ENCODE results near the gene CHD2.

CHD2 gene

GRCh38 chr15:93007994-93008393, 107.9 kb downstream of the CHD2 start:
- in situ Hi-C loops (cut with MboI; ENCODE audit: low sequenced_read_pairs) = no loop called here

DNA sequence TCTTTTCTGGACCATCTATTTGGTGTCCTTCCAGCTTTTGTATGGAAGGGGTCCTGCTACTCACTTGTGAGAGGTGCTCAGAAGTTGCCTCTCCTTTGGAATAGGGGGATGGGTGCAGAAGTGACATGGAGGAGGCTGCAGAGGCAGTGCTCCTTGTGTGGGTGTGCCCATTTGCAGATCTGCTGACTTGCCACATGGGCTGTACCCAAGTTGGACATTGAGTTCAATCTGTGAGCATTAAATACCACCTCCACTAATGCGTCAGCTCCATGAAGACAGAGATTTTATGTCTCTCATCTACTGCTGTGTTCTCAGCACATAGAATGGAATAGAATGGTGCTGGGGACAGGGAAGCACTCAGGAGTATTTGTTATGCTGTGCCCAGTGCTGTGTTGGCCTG, 112.7 kb downstream of the CHD2 start:
- in situ Hi-C loops (cut with MboI; ENCODE audit: low sequenced_read_pairs) = no loop called here

DNA sequence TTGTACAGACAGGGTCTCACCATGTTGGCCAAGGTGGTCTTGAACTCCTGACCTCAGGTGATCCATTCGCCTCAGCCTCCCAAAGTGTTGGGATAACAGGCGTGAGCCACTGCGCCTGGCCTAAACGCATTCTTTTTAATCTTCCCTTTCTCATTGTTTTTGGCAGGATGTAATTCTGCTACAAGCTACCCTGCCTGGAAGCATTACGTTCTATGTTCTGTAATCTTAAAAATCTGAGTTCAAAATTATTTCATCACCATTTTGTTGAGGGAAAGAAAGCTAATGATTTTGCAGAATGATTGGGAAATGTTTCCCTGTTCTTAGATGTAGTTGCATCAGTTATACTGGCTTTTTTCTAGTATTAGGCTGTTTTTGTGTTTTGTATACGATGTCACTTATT, 117.4 kb downstream of the CHD2 start:
- in situ Hi-C loops (cut with MboI; ENCODE audit: low sequenced_read_pairs) = no loop called here

DNA sequence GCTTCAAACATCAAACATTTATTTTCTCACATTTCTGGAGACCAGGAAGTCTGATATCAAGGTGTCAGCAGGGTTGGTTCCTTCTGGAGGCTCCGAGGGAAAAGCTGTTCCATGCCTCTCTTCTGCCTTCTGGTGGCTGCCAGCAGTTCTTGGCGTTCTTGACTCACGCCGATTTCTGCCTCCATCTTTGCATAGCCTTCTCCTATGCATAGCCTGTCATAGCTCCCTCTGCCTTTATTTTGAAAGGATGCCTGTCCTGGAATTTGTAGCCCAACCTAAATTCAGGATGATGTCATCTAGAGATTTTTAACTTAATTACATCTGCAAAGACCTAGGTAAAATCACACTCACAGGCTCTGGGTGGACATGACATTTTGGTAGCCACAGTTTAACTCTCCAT, 118.5 kb downstream of the CHD2 start:
- in situ Hi-C loops (cut with MboI; ENCODE audit: low sequenced_read_pairs) = no loop called here

- in situ Hi-C loops (cut with MboI; ENCODE audit: low sequenced_read_pairs) = no loop called here
These were observed 119.0 kb downstream of the CHD2 start for GRCh38 chr15:93019090-93019489.

DNA sequence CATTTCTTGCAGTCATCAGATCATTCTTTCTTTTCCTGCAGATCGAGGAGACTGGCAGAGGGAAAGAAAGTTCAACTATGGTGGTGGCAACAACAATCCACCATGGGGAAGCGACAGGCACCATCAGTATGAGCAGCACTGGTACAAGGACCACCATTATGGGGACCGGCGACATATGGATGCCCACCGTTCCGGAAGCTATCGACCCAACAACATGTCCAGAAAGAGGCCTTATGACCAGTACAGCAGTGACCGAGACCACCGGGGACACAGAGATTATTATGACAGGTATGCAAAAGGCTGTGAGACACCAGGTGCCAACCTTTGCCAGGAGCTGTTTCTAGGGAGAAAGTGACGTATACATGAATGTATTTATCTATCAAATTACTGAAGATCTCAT, 119.8 kb downstream of the CHD2 start:
- in situ Hi-C loops (cut with MboI; ENCODE audit: low sequenced_read_pairs) = no loop called here

DNA sequence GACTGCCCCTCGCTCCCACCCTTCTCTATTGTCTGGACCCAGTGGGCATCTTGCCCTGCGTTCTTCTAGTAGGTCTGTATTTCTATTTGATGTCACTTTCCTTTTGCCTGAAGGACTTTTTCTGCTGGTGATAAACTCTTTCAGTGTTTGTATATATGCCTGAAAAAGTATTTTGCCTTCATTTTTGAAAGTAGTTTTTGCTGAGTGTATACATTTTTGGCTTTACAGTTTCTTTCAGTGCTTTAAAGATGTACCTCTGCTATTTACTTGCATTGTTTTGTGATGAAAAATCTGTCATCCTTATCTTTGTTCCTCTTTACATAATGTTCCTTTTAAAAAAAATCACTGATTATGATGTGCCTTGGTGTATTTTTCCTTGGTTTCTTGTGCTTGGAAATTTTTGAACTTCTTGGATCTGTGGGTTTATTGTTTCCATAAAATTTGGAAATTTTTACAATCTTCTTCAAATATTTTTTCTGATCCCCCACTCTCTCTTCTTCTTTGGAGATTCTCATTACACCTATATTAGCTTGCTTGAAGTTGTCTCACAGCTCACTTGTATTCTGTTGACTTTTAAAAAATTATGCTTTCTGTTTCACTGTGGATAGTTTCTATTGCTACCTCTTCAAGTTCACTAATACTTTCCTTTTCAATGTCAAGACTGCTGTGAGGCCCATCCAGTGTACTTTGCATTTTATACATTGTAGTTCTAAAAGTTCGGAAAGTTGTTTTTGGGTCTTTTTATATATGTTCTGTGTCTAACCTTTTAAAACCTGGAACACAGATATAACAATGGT, 121.0 kb downstream of the CHD2 start:
- in situ Hi-C loops (cut with MboI; ENCODE audit: low sequenced_read_pairs) = no loop called here

- in situ Hi-C loops (cut with MboI; ENCODE audit: low sequenced_read_pairs) = no loop called here
These were observed 124.2 kb downstream of the CHD2 start for GRCh38 chr15:93024293-93024692.

- in situ Hi-C loops (cut with MboI; ENCODE audit: low sequenced_read_pairs) = no loop called here
These were observed 124.8 kb downstream of the CHD2 start for GRCh38 chr15:93024716-93025624.

GRCh38 chr15:93025625-93025982, 125.5 kb downstream of the CHD2 start:
- in situ Hi-C loops (cut with MboI; ENCODE audit: low sequenced_read_pairs) = no loop called here

GRCh38 chr15:93026380-93026817, 126.3 kb downstream of the CHD2 start:
- in situ Hi-C loops (cut with MboI; ENCODE audit: low sequenced_read_pairs) = no loop called here

GRCh38 chr15:93027413-93027812, 127.3 kb downstream of the CHD2 start:
- in situ Hi-C loops (cut with MboI; ENCODE audit: low sequenced_read_pairs) = no loop called here

GRCh38 chr15:93028111-93028631, 128.0 kb downstream of the CHD2 start:
- in situ Hi-C loops (cut with MboI; ENCODE audit: low sequenced_read_pairs) = no loop called here

GRCh38 chr15:93028632-93029213, 128.6 kb downstream of the CHD2 start:
- in situ Hi-C loops (cut with MboI; ENCODE audit: low sequenced_read_pairs) = no loop called here

- in situ Hi-C loops (cut with MboI; ENCODE audit: low sequenced_read_pairs) = no loop called here
These were observed 129.2 kb downstream of the CHD2 start for GRCh38 chr15:93029214-93029835.

GRCh38 chr15:93029836-93030429, 129.8 kb downstream of the CHD2 start:
- in situ Hi-C loops (cut with MboI; ENCODE audit: low sequenced_read_pairs) = loop anchor here (10.0 kb wide), 1 partner anchor 1095 kb away; no protein-coding TSS in a partner anchor

DNA sequence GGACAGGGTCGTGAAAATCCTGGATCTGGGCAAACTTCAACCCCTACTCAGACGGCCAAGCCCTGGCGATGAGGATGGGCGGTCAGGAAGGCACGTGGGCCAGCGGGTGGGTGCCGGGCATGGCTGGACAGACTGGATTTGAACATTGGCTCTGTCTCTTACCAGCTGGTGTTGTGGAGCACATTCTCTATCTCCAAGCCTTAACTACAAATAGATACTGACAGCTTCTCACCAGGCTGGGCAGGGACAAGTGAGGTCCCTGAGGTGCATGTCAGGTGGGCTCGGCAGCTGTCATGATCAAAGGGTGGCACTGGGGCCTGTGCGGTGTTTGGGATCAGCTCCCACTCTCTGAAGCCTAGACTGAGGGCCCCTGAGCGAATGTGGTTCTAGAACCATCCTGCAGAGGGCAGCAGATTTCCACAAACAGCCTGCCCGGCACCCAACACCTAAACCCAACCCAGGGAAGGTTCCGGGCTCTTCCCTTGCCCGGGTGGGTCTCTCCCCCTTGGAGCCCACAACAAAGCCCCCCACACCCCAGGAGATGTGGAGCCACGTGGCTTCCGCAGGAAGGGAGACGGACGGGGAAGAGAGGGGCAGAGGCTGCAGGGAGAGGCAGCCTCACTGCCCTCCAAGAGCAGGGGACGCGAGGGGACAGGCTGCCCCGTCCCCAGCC, 130.4 kb downstream of the CHD2 start:
- in situ Hi-C loops (cut with MboI; ENCODE audit: low sequenced_read_pairs) = loop anchor here (10.0 kb wide), 1 partner anchor 1094 kb away; no protein-coding TSS in a partner anchor

DNA sequence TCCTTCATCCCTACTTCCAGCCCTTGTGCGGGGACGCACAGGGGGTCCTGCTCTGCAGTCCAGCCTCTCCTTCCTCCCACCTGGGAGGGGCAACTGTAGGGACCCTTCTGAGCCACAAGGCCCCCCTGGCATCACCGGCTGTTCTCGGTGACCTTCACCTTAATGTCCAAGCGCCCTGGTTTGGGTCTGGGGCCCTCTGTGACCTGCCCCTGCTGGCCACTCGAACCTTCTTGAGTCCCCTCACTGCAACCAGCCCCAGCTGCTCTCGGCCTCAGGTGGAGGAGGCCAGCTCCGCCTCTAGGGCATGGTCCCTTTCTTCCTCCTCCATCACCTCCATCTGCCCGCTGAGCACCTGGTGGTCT, 131.0 kb downstream of the CHD2 start:
- in situ Hi-C loops (cut with MboI; ENCODE audit: low sequenced_read_pairs) = loop anchor here (10.0 kb wide), 1 partner anchor 1094 kb away; no protein-coding TSS in a partner anchor

GRCh38 chr15:93031557-93032384, 131.6 kb downstream of the CHD2 start:
- in situ Hi-C loops (cut with MboI; ENCODE audit: low sequenced_read_pairs) = loop anchor here (10.0 kb wide), 1 partner anchor 1093 kb away; no protein-coding TSS in a partner anchor
